B cell (primary cell): Measurements from ENCODE around the gene TFAP2A. TPM values are rescaled to one million over a fixed set of nuclear protein-coding genes. Genes with fewer than 3 reads are reported as not detected.

ENCODE experiments used
- ATAC-seq: fragments of 200-7000 bp; cut with Tn5 transposase; one replicate; pipeline ENCODE4 v1.10.0; 2021; ENCODE audit warnings: low read depth, mild to moderate bottlenecking, moderate number of reproducible peaks, moderate library complexity
- CTCF ChIA-PET: fragments of 350-600 bp; sonication (Branson Sonifier 250); formaldehyde crosslinking; loops from one replicate; lab custom pipeline; 2021; ENCODE audit warnings: antibody characterized with exemption, inconsistent platforms; lab: Charles Lee
- POLR2A ChIA-PET: fragments of 350-600 bp; sonication (Branson Sonifier 250); formaldehyde crosslinking; loops from one replicate; lab custom pipeline; 2021; ENCODE audit warnings: antibody characterized with exemption; lab: Charles Lee
- DNase-seq: peaks from one replicate; pipeline ENCODE4 v3.0.0; 2013
- H2AFZ ChIP-seq: 2 replicates; pipeline ENCODE4 v1.6.1; 2012; ENCODE audit warnings: mild to moderate bottlenecking, low read depth, low read length; ENCODE audit not compliant: insufficient read depth, poor library complexity, severe bottlenecking
- H3K27ac ChIP-seq, 2 donors: 1 replicate in 1 of 2; 2 replicates in 1 of 2; pipeline ENCODE4 v1.5.1; 2012 to 2013; ENCODE audit warnings: low read length in 2 of 2, mild to moderate bottlenecking in 2 of 2, moderate library complexity in 1 of 2
- H3K27me3 ChIP-seq, 4 experiments: fragments of 200-600 bp in 1 of 4; sonication (generic) in 1 of 4; replicated peaks in 1 of 4; 1 replicate in 2 of 4; 2 replicates in 2 of 4; pipeline versions ENCODE4 v1.6.1 to v1.7.0; 2013 to 2016; ENCODE audit warnings: low read length in 3 of 4, mild to moderate bottlenecking in 2 of 4, mixed read lengths in 1 of 4, moderate library complexity in 1 of 4; ENCODE audit not compliant: insufficient read depth in 4 of 4, control insufficient read depth in 3 of 4; ENCODE audit errors: control extremely low read depth in 1 of 4
- H3K36me3 ChIP-seq, 2 experiments: replicated peaks in 1 of 2; 1 replicate in 1 of 2; 2 replicates in 1 of 2; pipeline versions ENCODE4 v1.6.1 to v1.7.1; 2013; ENCODE audit warnings: low read length in 1 of 2; ENCODE audit not compliant: insufficient read depth in 2 of 2, control insufficient read depth in 1 of 2; ENCODE audit errors: control extremely low read depth in 1 of 2, extremely low read depth in 1 of 2
- H3K4me1 ChIP-seq, 2 donors: fragments of 200-600 bp in 1 of 2; sonication (generic) in 1 of 2; 1 replicate in 1 of 2; 2 replicates in 1 of 2; pipeline versions ENCODE4 v1.5.1 to v1.6.1; 2013 to 2017; ENCODE audit warnings: low read length in 2 of 2; ENCODE audit not compliant: control insufficient read depth in 2 of 2, insufficient read depth in 2 of 2
- H3K4me2 ChIP-seq: replicated peaks from 2 replicates; pipeline ENCODE3; 2012; ENCODE audit warnings: mild to moderate bottlenecking, low read depth, low read length; ENCODE audit not compliant: poor library complexity, severe bottlenecking
- H3K4me3 ChIP-seq, 5 experiments: fragments of 200-600 bp in 1 of 5; sonication (generic) in 1 of 5; 1 replicate in 3 of 5; 2 replicates in 2 of 5; pipeline versions ENCODE4 v1.5.1 to v1.7.0; 2011 to 2016; ENCODE audit warnings: low read length in 4 of 5, mild to moderate bottlenecking in 4 of 5, low read depth in 2 of 5, control low read depth in 1 of 5, moderate library complexity in 1 of 5; ENCODE audit not compliant: insufficient read depth in 1 of 5; ENCODE audit errors: control extremely low read depth in 1 of 5, extremely low read depth in 1 of 5
- H3K79me2 ChIP-seq: fragments of 200-600 bp; sonication (generic); one replicate; pipeline ENCODE4 v1.6.0; 2016; ENCODE audit warnings: low read length; ENCODE audit not compliant: control insufficient read depth, insufficient read depth
- H3K9ac ChIP-seq: fragments of 200-600 bp; sonication (generic); 2 replicates; pipeline ENCODE4 v1.6.1; 2017; ENCODE audit warnings: mild to moderate bottlenecking, low read length, moderate library complexity
- H3K9me3 ChIP-seq, 3 donors: one replicate each; pipeline versions ENCODE4 v1.6.1 to v1.7.1; 2013; ENCODE audit warnings: low read length in 2 of 3; ENCODE audit not compliant: control insufficient read depth in 2 of 3, insufficient read depth in 1 of 3; ENCODE audit errors: control extremely low read depth in 1 of 3
- H4K20me1 ChIP-seq: 2 replicates; pipeline ENCODE4 v1.6.0; 2012; ENCODE audit warnings: mild to moderate bottlenecking, low read length; ENCODE audit not compliant: insufficient read depth, control insufficient read depth, poor library complexity, severe bottlenecking
- H3K27ac Mint-ChIP-seq: one replicate; pipeline ENCODE4 v1.8.0; 2021; ENCODE audit warnings: mixed read lengths
- H3K27me3 Mint-ChIP-seq: one replicate; pipeline ENCODE4 v1.8.0; 2021; ENCODE audit warnings: mixed read lengths
- H3K4me1 Mint-ChIP-seq: one replicate; pipeline ENCODE4 v1.8.0; 2021; ENCODE audit warnings: mixed read lengths
- H3K4me3 Mint-ChIP-seq: one replicate; pipeline ENCODE4 v1.8.0; 2021; ENCODE audit warnings: mixed read lengths
- H3K9me3 Mint-ChIP-seq: one replicate; pipeline ENCODE4 v1.8.0; 2022; ENCODE audit warnings: mixed read lengths; ENCODE audit not compliant: insufficient read depth
- EZH2 ChIP-seq: IDR thresholded peaks from 2 replicates; pipeline ENCODE4 v1.6.1; 2012; ENCODE audit warnings: borderline replicate concordance, low read depth, mild to moderate bottlenecking, moderate library complexity, low read length; ENCODE audit not compliant: insufficient read depth, poor library complexity, severe bottlenecking
- WGBS: methylation state at CpG from one replicate; pipeline ENCODE4 v1.1.5; 2013; ENCODE audit warnings: missing lambda C conversion rate; ENCODE audit not compliant: insufficient coverage; 5-methylcytosine and 5-hydroxymethylcytosine counted together
- intact Hi-C: fragments of 100-400 bp; cut with micrococcal nuclease; formaldehyde crosslinking; loops from one replicate; pipeline ENCODE4 v1.10.0; 2022
- polyA plus RNA-seq: library from polyadenylated mRNA; depleted of rRNA; stranded (reverse); fragments of >200 nt; gene quantifications from 2 replicates; pipeline ENCODE4 v1.2.3, GENCODE V29; 2012
- total RNA-seq, 2 donors: library from RNA; stranded (reverse); fragments of 120-200 nt in 1 of 2; gene quantifications; 1 replicate in 1 of 2; 2 replicates in 1 of 2; pipeline versions ENCODE4 v1.2.3 to v1.2.4, GENCODE V29; 2013 to 2022
- TF ChIP-seq, protein P1 (sequence below): fragments of 200-600 bp; IDR thresholded peaks from one replicate; pipeline ENCODE4 v1.8.0; 2022; ENCODE audit warnings: antibody characterized with exemption, mild to moderate bottlenecking

The TFAP2A gene
- total and polyA plus RNA-seq, 2 donors (not counting 1 experiment from before 2014, with no cell fraction given) = not detected

GRCh38 chr6:10397756-10398445 lies 17.0 kb downstream of the TFAP2A start:
- Histone ChIP-seq H3K27me3 (peaks cover 3 to 92% (median 70%) of the 10 kb centered on the region in 4 experiments), H3K79me2 (no peaks in the 10 kb centered on the region), H3K4me2 (no peak overlapping the region), H3K27ac (no peak overlapping the region), H3K9ac (no peak overlapping the region), H3K9me3 (peaks cover 9 to 18% (median 17%) of the 10 kb centered on the region in 3 donors), H2AFZ (no peak overlapping the region), H3K4me1 (no peaks in the 10 kb centered on the region), H4K20me1 (no peaks in the 10 kb centered on the region), H3K36me3 (no peaks in the 10 kb centered on the region), H3K4me3 (no peak overlapping the region)
- ATAC-seq (no peak), DNase-seq (no peak)
- ChIA-PET POLR2A (no interaction called here), CTCF (no interaction called here)
- intact Hi-C loops = no loop called here
- H3K9me3 Mint-ChIP-seq = peaks cover 8% of the 10 kb centered on the region
- no peak for TF ChIP-seq EZH2
- TF ChIP-seq, protein P1, sequence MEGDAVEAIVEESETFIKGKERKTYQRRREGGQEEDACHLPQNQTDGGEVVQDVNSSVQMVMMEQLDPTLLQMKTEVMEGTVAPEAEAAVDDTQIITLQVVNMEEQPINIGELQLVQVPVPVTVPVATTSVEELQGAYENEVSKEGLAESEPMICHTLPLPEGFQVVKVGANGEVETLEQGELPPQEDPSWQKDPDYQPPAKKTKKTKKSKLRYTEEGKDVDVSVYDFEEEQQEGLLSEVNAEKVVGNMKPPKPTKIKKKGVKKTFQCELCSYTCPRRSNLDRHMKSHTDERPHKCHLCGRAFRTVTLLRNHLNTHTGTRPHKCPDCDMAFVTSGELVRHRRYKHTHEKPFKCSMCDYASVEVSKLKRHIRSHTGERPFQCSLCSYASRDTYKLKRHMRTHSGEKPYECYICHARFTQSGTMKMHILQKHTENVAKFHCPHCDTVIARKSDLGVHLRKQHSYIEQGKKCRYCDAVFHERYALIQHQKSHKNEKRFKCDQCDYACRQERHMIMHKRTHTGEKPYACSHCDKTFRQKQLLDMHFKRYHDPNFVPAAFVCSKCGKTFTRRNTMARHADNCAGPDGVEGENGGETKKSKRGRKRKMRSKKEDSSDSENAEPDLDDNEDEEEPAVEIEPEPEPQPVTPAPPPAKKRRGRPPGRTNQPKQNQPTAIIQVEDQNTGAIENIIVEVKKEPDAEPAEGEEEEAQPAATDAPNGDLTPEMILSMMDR = no peak
- no peaks in the 10 kb centered on the region for H3K4me1 Mint-ChIP-seq
- H3K27me3 Mint-ChIP-seq = peaks cover 94% of the 10 kb centered on the region
- WGBS = 3% methylated on average over 18 of the region's 28 CpGs
- no peak overlapping the region for H3K4me3 Mint-ChIP-seq
- H3K27ac Mint-ChIP-seq = no peak overlapping the region

- WGBS = 65% methylated on average over 2 of the region's 3 CpGs
These were observed 18.1 kb downstream of the TFAP2A start for GRCh38 chr6:10396785-10397184.

More at GRCh38 chr6:10396785-10397184, 18.1 kb downstream of the TFAP2A start:
- CTCF ChIA-PET = interaction anchor here (1.3 kb wide), 1 partner anchor 13 kb away, joined by 3 read pairs; no protein-coding TSS in a partner anchor
- Mint-ChIP-seq H3K9me3 (peaks cover 6% of the 10 kb centered on the region), H3K4me1 (no peaks in the 10 kb centered on the region), H3K4me3 (no peak overlapping the region), H3K27me3 (peaks cover 91% of the 10 kb centered on the region), H3K27ac (no peak overlapping the region)
- DNase-seq = no peak
- H3K4me3 ChIP-seq = no peak overlapping the region
- peaks cover 3 to 92% (median 69%) of the 10 kb centered on the region in 4 experiments for H3K27me3 ChIP-seq
- POLR2A ChIA-PET = no interaction called here
- no peaks in the 10 kb centered on the region for H3K36me3 ChIP-seq
- TF ChIP-seq, protein P1 = no peak
- TF ChIP-seq EZH2 = no peak
- no peak overlapping the region for H2AFZ ChIP-seq
- intact Hi-C loops = no loop called here
- H4K20me1 ChIP-seq = no peaks in the 10 kb centered on the region
- H3K9me3 ChIP-seq = peaks cover 9 to 20% (median 11%) of the 10 kb centered on the region in 3 donors
- no peak for ATAC-seq
- no peak overlapping the region for H3K4me2 ChIP-seq
- no peak overlapping the region for H3K9ac ChIP-seq
- no peaks in the 10 kb centered on the region for H3K79me2 ChIP-seq
- no peak overlapping the region for H3K27ac ChIP-seq
- no peaks in the 10 kb centered on the region for H3K4me1 ChIP-seq
